GM12872 (cell line): ENCODE measurements around the gene PMFBP1.

Experiments
- CTCF ChIP-seq: IDR thresholded peaks from 3 replicates; pipeline ENCODE4 v1.5.1; 2011; ENCODE audit warnings: low read depth, mild to moderate bottlenecking, low read length, moderate library complexity; ENCODE audit not compliant: insufficient read depth

PMFBP1 gene

GRCh38 chr16:72166954-72167561 lies 4.9 kb downstream of the PMFBP1 start:
- TF ChIP-seq CTCF = no peak

- TF ChIP-seq CTCF = no peak
These were observed 5.8 kb downstream of the PMFBP1 start for GRCh38 chr16:72166151-72166550.

- no peak for TF ChIP-seq CTCF
These were observed 7.3 kb downstream of the PMFBP1 start for GRCh38 chr16:72164691-72165090.

- TF ChIP-seq CTCF = no peak
These were observed 9.8 kb downstream of the PMFBP1 start for GRCh38 chr16:72162105-72162692.

GRCh38 chr16:72159801-72160200 lies 12.2 kb downstream of the PMFBP1 start:
- TF ChIP-seq CTCF = no peak

GRCh38 chr16:72159386-72159785 lies 12.6 kb downstream of the PMFBP1 start:
- TF ChIP-seq CTCF = no peak

GRCh38 chr16:72149676-72150464 lies 22.1 kb downstream of the PMFBP1 start:
- no peak for TF ChIP-seq CTCF
